ENCODE measurements around the gene SH3BP2. TPM values are rescaled to one million over a fixed set of nuclear protein-coding genes. Genes with fewer than 3 reads are reported as not detected.

SH3BP2 gene
- total and polyA plus RNA-seq, 9 donors, result 5.3 to 46.9 (median 22.7) TPM

- peak; percentile 78 to 89 (median 86) for DNase-seq
- 10 to 19% (median 17%) methylated on average over 28 to 29 of the region's 29 CpGs for WGBS, 3 donors
- Histone ChIP-seq H3K4me3 (no peak overlapping the region), H3K4me1 (ENCODE audit: insufficient read depth) (peaks cover 18% of the 10 kb centered on the region), H3K9me3 (no peaks in the 10 kb centered on the region), H3K27ac (peak overlapping the region; percentile 63 to 76), H3K36me3 (no peaks in the 10 kb centered on the region), H3K27me3 (no peaks in the 10 kb centered on the region)
- intact Hi-C loops (cut with DNase I), result no loop called here
- TF ChIP-seq POLR2A (IDR thresholded peaks at IDR 0.05) (no peak), CTCF (IDR thresholded peaks at IDR 0.05) (no peak), EP300 (IDR thresholded peaks at IDR 0.05) (no peak)
These were observed 8.1 kb downstream of the SH3BP2 start for GRCh38 chr4:2800691-2801596.

- no peak overlapping the region for H3K27ac ChIP-seq
- peak in 1 of 5 donors; percentile 17 for DNase-seq
- H3K9me3 ChIP-seq, result no peaks in the 10 kb centered on the region
- intact Hi-C loops (cut with DNase I), result no loop called here
- WGBS, 3 donors, result 90 to 94% (median 92%) methylated on average over 27 of the region's 27 CpGs
- no peaks in the 10 kb centered on the region for H3K36me3 ChIP-seq
- H3K4me1 ChIP-seq (ENCODE audit: insufficient read depth), result peaks cover 30% of the 10 kb centered on the region
- TF ChIP-seq EP300 (IDR thresholded peaks at IDR 0.05), result no peak
- TF ChIP-seq CTCF (IDR thresholded peaks at IDR 0.05), result no peak
- TF ChIP-seq POLR2A (IDR thresholded peaks at IDR 0.05), result no peak
- H3K27me3 ChIP-seq, result no peaks in the 10 kb centered on the region
- no peak overlapping the region for H3K4me3 ChIP-seq
These were observed 10.0 kb downstream of the SH3BP2 start for GRCh38 chr4:2802618-2803531.

GRCh38 chr4:2803624-2804448, 11.0 kb downstream of the SH3BP2 start:
- no peak overlapping the region for H3K4me3 ChIP-seq
- H3K4me1 ChIP-seq (ENCODE audit: insufficient read depth), result peaks cover 28% of the 10 kb centered on the region
- no peaks in the 10 kb centered on the region for H3K9me3 ChIP-seq
- no peaks in the 10 kb centered on the region for H3K36me3 ChIP-seq
- H3K27me3 ChIP-seq, result no peaks in the 10 kb centered on the region
- WGBS, 3 donors, result 92 to 95% (median 93%) methylated on average over 20 of the region's 20 CpGs
- TF ChIP-seq CTCF (IDR thresholded peaks at IDR 0.05) (no peak), EP300 (IDR thresholded peaks at IDR 0.05) (no peak), POLR2A (IDR thresholded peaks at IDR 0.05) (no peak)
- intact Hi-C loops (cut with DNase I), result no loop called here
- DNase-seq, result peak in 2 of 5 donors; percentile 24 to 34
- no peak overlapping the region for H3K27ac ChIP-seq
